GM21619 (cell line): ENCODE data around the gene ZNF19.
A peak's percentile ranks its signal among the peaks of the same experiment; 100 is the strongest.
"Not testable (repeated sequence)": the region's sequence is repeated elsewhere in the genome, so short reads cannot be mapped to it uniquely, and the experiment has no call there.

Source experiments
- ATAC-seq: cut with Tn5 transposase; IDR thresholded peaks from one replicate; pipeline ENCODE4 v1.9.1; 2021; ENCODE audit not compliant: unreplicated experiment

ZNF19 gene

DNA sequence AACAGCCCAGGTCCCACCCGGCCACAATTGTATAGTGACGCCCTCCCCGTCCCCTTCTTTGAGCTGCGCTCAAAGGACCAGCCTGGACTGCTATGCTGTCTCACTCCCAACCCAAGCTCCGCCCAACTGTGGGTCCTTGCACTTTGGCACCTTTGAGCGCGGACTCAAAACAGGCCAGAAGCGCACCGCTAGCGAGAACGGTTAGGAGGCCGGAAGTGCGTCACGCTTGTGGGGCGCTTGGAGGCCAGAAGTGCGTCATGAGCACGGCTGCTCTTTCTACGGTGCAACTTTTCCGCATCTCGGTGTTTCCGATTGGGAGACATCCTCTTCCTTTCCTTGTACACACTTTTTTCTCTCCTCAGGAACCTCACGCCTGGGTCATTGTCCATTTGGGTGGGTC lies at the start of gene ZNF19:
Gene ZNF19 (minus strand): TSS at position 203 of the 400 bp plus-strand sequence. CDS start 7,210 bp downstream, outside the sequence.
- ATAC-seq, result no peak

DNA sequence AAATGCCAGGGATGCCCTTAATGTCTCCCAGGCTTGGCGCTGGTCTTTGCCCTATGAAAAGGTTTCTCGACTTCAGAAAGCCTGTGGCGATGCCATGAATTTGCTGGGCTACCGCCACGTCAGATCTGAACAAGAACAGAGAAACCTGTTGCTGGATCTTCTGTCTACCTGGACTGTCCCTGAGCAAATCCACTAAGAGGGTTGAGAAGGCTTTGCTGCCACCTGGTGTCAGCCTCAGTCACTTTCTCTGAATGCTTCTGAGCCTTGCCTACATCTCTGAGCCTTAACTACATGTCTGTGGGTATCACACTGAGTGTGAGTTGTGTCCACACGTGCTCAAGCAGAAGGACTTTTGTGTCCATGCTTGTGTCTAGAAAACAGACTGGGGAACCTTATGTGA lies 48.5 kb upstream of the ZNF19 start:
- peak; percentile 62 for ATAC-seq

- no peak for ATAC-seq
Observed at GRCh38 chr16:71536752-71537499, 47.8 kb upstream of the ZNF19 start.

DNA sequence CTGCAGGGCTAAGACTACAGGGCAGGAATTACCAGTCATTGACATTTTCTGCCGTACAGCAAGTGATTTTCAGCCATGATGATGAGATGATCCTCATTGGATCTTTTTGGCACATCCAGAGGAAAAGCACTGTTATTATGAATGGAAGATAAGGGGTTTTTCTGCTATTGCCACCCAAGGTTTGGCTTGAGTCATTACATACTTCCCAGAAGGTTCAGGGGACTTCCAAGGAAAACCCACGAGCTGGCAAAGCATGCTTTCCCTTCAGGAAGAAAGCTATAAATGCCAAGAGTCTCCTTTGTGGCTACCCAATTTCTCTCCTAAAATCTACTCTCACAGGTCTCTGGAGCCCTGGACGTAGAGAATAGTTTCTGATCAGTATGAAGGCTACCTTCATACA lies 43.2 kb upstream of the ZNF19 start:
- no peak for ATAC-seq

GRCh38 chr16:71528863-71529262 lies 39.7 kb upstream of the ZNF19 start:
- no peak for ATAC-seq

DNA sequence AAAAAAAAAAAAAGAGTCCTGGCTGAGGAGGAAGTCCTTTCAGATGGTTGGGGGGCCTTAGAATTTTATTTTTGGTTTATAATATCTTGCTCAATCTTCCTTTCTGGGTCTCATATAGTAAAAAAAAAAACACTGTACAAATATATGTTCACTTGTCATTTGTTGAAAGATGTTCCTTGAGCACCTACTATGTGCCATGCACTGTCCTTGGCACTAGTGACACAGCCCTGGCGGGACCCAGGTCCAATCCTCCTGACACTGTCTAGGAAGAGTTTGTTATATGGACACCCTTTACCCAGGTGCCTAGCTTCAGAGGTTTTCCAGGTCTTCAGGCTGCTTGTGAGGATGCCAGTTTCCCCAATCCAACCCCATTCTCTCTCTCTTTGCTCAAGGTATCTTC lies 39.1 kb upstream of the ZNF19 start:
- ATAC-seq, result no peak

DNA sequence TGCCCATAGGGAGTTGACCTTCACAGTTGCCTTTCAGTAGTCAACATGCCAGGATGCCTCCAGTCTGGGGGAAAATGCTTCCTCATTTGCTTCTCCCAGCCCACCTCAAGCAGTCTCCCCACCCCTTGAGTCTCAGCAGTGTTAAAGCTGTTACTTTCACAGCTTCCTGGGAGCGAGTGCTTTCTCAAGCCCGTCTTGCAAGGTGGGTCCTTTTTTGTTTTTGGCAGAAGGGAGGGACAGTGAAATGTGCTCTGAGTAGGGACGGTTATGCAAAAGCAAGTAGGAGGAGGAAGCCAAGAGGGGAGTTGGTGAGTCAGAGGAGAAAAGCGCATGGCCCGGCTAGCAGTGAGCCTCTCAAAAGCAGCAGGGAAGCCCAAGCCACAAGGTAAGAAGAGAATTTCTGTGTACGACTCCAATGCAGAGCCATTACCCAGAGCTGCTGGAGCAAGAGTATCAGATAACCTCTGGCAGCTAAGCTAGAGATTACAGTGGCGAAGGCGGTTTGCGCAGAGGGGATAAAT lies 37.0 kb upstream of the ZNF19 start, which contains the start of gene CHST4:
Gene CHST4 (plus strand): TSS at position 316 of the 521 bp plus-strand sequence. CDS start 10,252 bp downstream, outside the sequence.
- peak; percentile 66 for ATAC-seq

GRCh38 chr16:71524566-71525553 lies 35.7 kb upstream of the ZNF19 start:
- no peak for ATAC-seq

DNA sequence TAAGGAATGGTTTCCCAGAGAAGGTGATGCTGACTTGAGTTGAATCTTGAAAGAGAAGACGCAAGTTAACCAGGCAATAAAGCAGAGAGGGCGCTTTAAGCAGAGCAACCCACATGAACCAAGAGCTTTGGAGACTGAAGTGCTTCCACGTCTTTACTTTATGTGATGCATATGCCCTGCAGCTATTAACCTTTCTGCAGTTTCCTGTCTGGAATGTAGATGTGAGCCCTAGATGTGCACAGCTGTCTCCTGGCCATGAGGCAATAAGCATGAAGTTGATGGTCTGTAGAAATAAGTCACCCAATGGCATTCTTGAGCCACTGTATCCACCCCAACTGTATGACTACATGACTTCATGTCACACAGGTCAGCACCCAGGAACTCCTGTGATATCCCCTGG lies 31.4 kb upstream of the ZNF19 start:
- ATAC-seq, result no peak

GRCh38 chr16:71515026-71515425 lies 25.9 kb upstream of the ZNF19 start:
- no peak for ATAC-seq

DNA sequence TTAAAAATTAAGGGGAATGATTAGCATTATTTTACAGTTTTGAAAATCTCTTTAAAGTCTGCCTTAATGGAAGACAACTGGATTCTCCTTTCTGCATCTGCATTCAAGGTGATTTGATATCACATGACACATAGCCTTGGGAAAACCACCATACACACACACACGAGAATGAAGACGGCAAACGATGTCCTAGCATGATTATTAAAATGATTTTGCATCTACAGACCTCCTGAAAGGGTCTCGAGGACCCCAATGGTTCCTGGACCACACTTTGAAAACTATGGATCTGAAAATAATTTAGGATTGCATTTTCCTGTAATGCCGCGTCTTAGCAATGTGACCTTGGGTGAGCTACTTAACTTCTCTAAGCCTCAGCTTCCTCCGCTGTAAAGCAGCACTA lies 25.4 kb upstream of the ZNF19 start:
- no peak for ATAC-seq

GRCh38 chr16:71513302-71513701 lies 24.2 kb upstream of the ZNF19 start:
- ATAC-seq, result no peak

GRCh38 chr16:71507061-71507460 lies 17.9 kb upstream of the ZNF19 start:
- no peak for ATAC-seq

DNA sequence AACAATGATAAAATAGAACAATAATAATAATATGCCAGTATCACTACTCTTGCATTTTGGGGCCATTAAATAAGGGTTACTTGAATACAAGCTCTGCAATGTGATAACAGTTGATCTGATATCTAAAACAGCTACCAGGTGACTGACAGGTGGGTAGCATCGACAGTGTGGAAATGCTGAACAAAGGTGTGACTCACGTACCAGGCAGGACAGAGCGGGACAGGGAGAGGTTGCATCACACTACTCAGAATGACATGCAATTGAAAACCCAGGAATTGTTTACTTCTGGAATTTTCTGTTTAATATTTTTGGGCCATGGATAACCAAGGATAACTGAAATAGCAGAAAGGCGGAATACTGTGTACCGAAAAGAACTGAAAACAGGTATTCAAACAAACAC lies 15.8 kb upstream of the ZNF19 start:
- no peak for ATAC-seq

DNA sequence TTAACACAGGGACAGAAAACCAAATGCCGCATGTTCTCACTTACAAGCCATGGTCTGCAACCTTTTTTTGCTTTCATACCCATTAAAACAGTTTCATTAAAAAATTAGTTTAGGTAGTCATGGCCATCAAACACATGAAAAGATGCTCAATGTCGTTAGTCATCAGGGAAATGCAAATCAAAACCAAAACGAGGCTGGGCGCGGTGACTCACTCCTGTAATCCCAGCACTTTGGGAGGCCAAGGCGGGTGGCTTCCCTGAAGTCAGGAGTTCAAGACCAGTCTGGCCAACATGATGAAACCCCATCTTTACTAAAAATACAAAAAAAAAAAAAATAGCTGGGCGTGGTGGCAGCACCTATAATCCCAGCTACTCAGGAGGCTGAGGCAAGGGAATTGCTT lies 14.9 kb upstream of the ZNF19 start:
- ATAC-seq, result not testable (repeated sequence)

DNA sequence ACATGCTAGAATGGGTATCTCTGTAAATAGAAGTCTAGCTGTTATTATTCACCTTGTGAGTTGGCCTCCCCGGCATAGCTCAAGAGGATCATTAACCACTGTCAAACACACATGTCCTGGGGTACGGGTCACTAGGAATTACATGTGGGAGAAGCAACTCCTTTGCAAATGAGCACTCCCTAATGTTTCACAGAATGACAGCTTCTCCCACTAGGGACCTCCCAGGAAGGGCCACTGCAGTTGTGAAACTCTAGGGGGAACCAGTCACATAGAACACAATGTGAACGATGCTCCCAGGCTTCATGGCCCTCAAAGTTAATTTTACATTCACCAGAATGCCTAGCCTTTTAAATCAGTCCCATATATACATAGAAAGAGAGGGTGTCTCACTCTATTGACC lies 12.4 kb upstream of the ZNF19 start:
- ATAC-seq, result no peak

GRCh38 chr16:71500964-71501363 lies 11.8 kb upstream of the ZNF19 start:
- ATAC-seq, result no peak

- ATAC-seq, result peak; percentile 72
Observed at GRCh38 chr16:71499775-71500364, 10.7 kb upstream of the ZNF19 start.

- no peak for ATAC-seq
Observed at GRCh38 chr16:71498031-71498430, 8.9 kb upstream of the ZNF19 start.

GRCh38 chr16:71493213-71493612 lies 4.1 kb upstream of the ZNF19 start:
- ATAC-seq, result no peak

DNA sequence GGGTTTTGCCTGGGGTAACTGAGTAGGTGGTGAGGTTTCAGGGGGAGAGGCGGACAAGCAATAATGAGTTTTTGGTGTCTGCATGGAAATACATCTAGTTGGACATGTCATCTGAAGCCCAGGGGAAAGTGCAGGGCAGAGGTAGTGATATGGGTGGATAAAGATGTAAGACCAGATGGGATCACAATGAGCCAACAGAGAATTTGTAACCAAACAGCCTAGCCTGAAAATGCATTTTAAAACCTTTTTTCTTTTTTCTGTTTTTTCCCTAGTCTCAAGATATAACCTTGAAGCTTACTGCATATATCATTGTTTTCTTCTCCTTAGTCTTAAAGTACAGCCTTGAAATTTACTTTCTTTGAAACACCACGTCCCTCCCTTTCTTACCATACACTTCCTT lies 3.7 kb upstream of the ZNF19 start:
- no peak for ATAC-seq
